Peyer's patch (tissue), 4 donors: ENCODE measurements around the gene PTTG1IP. TPM values are rescaled to one million over a fixed set of nuclear protein-coding genes. Genes with fewer than 3 reads are reported as not detected.

Experiments used
- DNase-seq, 3 donors: peaks; one replicate each; pipeline ENCODE4 v3.0.0-alpha.2; 2017 to 2019
- H3K27ac ChIP-seq, 4 donors: fragments of 200-600 bp; sonication (generic); one replicate each; pipeline ENCODE4 v1.5.1; 2016 to 2019
- H3K27me3 ChIP-seq, 2 donors: fragments of 200-600 bp; sonication (generic); one replicate each; pipeline ENCODE4 v1.5.1; 2019
- H3K36me3 ChIP-seq, 3 donors: fragments of 200-600 bp; sonication (generic); one replicate each; pipeline ENCODE4 v1.5.1; 2016 to 2019
- H3K4me1 ChIP-seq, 4 donors: fragments of 200-600 bp; sonication (generic); one replicate each; pipeline ENCODE4 v1.5.1; 2016 to 2019
- H3K4me3 ChIP-seq, 4 donors: fragments of 200-600 bp; sonication (generic); 1 replicate in 3 of 4; 2 replicates in 1 of 4; pipeline ENCODE4 v1.5.1; 2016 to 2019; ENCODE audit warnings: mild to moderate bottlenecking in 1 of 4
- H3K9me3 ChIP-seq, 4 donors: fragments of 200-600 bp; sonication (generic); one replicate each; pipeline ENCODE4 v1.5.1; 2016 to 2019; ENCODE audit warnings: mild to moderate bottlenecking in 1 of 4
- POLR2A ChIP-seq, 2 donors: fragments of 450-650 bp; IDR thresholded peaks; one replicate each; pipeline ENCODE4 v1.5.1; 2017; ENCODE audit warnings: antibody characterized with exemption in 2 of 2, mild to moderate bottlenecking in 2 of 2, moderate library complexity in 2 of 2
- total RNA-seq, 4 donors: library from RNA; depleted of rRNA; stranded (reverse); fragments of >200 nt; gene quantifications; one replicate each; pipeline ENCODE4 v1.1.0, GENCODE V29; 2016
- TF ChIP-seq, protein P1 (sequence below), 6 experiments: fragments of 450-650 bp in 4 of 6; fragments of 200-600 bp in 2 of 6; sonication (generic) in 1 of 6; IDR thresholded peaks; one replicate each; pipeline ENCODE4 v1.5.1; 2017 to 2019; ENCODE audit warnings: antibody characterized with exemption in 6 of 6, mild to moderate bottlenecking in 3 of 6, moderate library complexity in 1 of 6

Gene PTTG1IP
- total RNA-seq, 4 donors from 2014 or later: 69.3 to 495 (median 390) TPM

DNA sequence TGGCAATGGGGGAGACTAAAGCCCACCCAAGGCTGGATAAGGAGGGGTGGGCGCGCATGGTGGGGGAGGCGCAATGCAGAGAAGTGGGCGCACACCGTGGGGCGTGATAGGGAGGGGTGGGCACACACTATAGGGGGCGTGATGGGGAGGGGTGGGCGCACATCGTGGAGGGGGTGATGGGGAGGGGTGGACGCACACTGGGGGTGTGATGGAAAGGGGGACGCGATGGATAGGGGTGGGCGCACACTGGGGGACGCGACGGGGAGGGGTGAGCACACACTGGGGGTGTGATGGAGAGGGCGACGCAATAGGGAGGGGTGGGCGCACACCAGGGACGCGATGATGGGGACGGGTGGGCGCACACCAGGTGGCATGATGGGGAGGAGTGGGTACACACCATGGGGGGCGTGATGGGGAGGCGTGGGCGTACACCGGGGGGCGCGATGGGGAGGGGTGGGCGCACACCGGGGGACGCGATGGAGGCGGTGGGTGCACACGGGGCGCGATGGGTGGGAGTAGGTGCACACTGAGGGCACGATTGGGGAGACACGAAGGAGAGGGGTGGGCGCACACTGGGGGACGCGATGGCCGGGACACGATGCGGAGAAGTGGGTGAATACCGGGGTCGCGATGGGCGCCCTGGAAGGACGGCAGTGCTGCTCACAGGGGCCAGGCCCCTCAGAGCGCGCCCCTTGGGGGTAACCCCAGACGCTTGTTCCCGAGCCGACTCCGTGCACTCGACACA is 56.6 kb downstream of the PTTG1IP start:
- DNase-seq: no peak
- Histone ChIP-seq H3K4me1 (peaks cover 4 to 15% (median 10%) of the 10 kb centered on the region in 4 donors), H3K36me3 (peaks cover 0 to 18% (median 0%) of the 10 kb centered on the region in 3 donors), H3K9me3 (peaks cover 0 to 7% (median 0%) of the 10 kb centered on the region in 4 donors), H3K27me3 (no peaks in the 10 kb centered on the region), H3K4me3 (peak overlapping the region; percentile 84 to 92 (median 88)), H3K27ac (peak overlapping the region in 3 of 4 donors; percentile 92 to 96 (median 94))
- TF ChIP-seq, protein P1, sequence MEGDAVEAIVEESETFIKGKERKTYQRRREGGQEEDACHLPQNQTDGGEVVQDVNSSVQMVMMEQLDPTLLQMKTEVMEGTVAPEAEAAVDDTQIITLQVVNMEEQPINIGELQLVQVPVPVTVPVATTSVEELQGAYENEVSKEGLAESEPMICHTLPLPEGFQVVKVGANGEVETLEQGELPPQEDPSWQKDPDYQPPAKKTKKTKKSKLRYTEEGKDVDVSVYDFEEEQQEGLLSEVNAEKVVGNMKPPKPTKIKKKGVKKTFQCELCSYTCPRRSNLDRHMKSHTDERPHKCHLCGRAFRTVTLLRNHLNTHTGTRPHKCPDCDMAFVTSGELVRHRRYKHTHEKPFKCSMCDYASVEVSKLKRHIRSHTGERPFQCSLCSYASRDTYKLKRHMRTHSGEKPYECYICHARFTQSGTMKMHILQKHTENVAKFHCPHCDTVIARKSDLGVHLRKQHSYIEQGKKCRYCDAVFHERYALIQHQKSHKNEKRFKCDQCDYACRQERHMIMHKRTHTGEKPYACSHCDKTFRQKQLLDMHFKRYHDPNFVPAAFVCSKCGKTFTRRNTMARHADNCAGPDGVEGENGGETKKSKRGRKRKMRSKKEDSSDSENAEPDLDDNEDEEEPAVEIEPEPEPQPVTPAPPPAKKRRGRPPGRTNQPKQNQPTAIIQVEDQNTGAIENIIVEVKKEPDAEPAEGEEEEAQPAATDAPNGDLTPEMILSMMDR (IDR thresholded peaks at IDR 0.05): no peak

DNA sequence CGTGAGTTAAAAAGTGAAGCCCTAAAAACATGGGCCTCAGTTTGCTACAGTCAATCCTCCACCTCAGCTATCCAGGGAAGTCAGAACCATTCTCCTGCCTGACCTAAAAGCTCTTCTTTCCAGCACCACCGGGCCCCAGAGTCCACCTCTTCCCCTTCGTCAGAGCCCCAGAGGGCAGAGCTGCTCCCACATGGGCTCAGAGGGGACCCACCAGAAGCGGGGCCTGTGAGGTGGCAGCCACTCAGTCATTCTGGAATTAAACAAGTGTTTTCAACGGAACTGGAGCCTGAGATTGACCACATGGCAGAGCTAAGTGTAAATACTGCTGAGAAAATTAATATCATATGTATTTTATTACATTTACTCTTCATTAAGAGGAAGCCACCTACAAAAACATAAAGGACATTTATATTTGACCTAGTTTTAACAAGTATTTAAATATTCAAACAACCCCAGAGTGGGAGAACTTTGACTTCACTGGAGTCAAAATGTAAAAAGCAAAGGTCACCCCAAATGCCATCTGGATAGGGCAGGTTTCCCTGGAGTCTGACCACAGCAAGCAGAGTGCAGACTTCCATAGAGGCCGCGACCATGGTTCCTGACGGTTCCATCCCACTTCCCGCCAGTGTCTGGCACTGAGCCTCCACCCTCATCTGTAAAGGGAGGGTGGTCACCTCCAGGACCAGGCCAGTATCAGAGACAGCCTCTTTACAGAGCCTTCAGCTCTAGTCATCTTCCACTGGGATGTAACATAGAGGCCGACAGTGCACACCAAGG is 57.5 kb downstream of the PTTG1IP start:
- Histone ChIP-seq H3K27me3 (no peaks in the 10 kb centered on the region), H3K36me3 (peaks cover 0 to 18% (median 0%) of the 10 kb centered on the region in 3 donors), H3K9me3 (peaks cover 0 to 7% (median 0%) of the 10 kb centered on the region in 4 donors), H3K4me1 (peaks cover 4 to 15% (median 10%) of the 10 kb centered on the region in 4 donors), H3K27ac (no peak overlapping the region), H3K4me3 (no peak overlapping the region)
- no peak for TF ChIP-seq POLR2A (IDR thresholded peaks at IDR 0.05)
- TF ChIP-seq, protein P1 (IDR thresholded peaks at IDR 0.05): no peak
- peak in 1 of 3 donors; percentile 44 for DNase-seq

DNA sequence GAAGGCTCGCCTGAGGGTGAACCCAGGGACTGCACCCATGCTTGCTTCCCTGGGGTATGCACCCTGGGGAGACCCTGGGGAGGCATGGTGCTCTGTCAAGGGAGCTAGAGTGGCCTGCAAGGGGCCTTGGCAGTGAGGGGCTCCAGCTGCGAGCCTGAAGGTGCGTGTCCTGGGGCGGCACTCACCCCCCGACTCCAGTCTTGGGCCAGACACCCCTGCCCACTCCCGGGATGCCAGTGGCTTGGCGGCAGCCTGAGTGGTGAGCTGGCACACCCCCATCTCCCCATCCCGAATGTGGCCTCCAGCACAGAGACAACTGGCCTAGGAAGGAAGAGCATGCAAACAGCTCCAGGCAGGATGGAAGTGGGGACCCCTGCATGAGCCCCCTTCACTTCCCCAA is 58.3 kb downstream of the PTTG1IP start:
- no peak for DNase-seq
- H3K36me3 ChIP-seq: peaks cover 0 to 21% (median 0%) of the 10 kb centered on the region in 3 donors
- no peaks in the 10 kb centered on the region for H3K27me3 ChIP-seq
- H3K9me3 ChIP-seq: peaks cover 0 to 5% (median 0%) of the 10 kb centered on the region in 4 donors
- H3K27ac ChIP-seq: no peak overlapping the region
- peaks cover 4 to 15% (median 10%) of the 10 kb centered on the region in 4 donors for H3K4me1 ChIP-seq
- H3K4me3 ChIP-seq: no peak overlapping the region
- TF ChIP-seq, protein P1 (IDR thresholded peaks at IDR 0.05): no peak
- TF ChIP-seq POLR2A (IDR thresholded peaks at IDR 0.05): no peak

DNA sequence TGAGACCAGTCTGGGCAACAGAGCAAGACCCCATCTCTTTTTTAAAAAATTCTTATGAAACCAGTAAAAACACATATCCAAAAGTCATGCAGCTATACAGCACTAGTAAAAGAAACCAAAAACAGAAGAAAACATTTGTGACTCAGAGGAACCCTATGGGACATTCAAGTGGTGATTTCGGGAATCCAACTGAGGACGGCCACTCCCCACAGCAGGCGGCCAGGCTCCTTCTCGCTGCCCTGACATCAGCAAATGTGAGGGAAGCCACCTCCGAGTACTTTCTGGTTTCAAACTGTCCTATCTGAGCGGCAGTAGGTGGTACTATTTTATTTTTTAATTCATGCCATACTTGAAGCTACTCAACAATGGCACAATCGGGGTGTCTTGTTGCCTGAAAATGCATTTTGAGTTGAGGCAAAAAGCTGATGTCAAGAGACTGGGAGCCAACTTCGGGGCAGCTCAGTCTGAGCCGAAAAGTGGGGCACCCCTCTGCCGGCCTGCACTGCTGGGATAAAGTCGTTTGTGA is 58.9 kb downstream of the PTTG1IP start:
- Histone ChIP-seq H3K4me3 (no peak overlapping the region), H3K36me3 (peaks cover 0 to 27% (median 0%) of the 10 kb centered on the region in 3 donors), H3K27me3 (no peaks in the 10 kb centered on the region), H3K27ac (no peak overlapping the region), H3K4me1 (peaks cover 4 to 15% (median 10%) of the 10 kb centered on the region in 4 donors), H3K9me3 (no peaks in the 10 kb centered on the region)
- DNase-seq: no peak
- TF ChIP-seq, protein P1 (IDR thresholded peaks at IDR 0.05): no peak
- no peak for TF ChIP-seq POLR2A (IDR thresholded peaks at IDR 0.05)

DNA sequence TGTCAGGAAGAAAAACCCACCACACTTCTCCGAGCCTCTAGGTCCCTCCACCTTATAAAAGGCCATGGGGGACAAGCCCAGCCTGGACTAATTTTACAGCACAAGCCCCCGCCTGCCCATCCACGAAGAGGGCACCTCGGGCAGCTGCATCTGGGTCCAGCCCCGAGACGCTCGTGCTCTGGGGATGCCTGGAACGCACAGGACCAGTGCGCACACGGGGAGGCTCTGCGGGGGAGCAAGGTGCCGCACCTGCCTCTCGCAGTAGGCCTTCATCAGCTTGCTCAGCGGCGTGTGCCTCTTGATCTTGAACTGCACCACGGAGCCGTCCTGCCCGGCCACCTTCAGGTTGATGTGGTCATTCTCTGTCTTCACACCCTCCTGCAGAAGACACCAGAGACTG is 59.8 kb downstream of the PTTG1IP start:
- Histone ChIP-seq H3K9me3 (no peaks in the 10 kb centered on the region), H3K4me3 (no peak overlapping the region), H3K27me3 (no peaks in the 10 kb centered on the region), H3K27ac (no peak overlapping the region), H3K4me1 (peaks cover 4 to 14% (median 10%) of the 10 kb centered on the region in 4 donors), H3K36me3 (peaks cover 0 to 35% (median 0%) of the 10 kb centered on the region in 3 donors)
- no peak for DNase-seq
- TF ChIP-seq, protein P1 (IDR thresholded peaks at IDR 0.05): no peak
- no peak for TF ChIP-seq POLR2A (IDR thresholded peaks at IDR 0.05)
